AG04449 (cell line): ENCODE data around the gene ALOX15B.

Experiments
- CTCF ChIA-PET: fragments of 350-600 bp; formaldehyde crosslinking; extraction: SDS; loops from one replicate; lab custom pipeline; 2021; ENCODE audit warnings: antibody characterized with exemption; lab: Yijun Ruan, JAX
- POLR2A ChIA-PET: fragments of 400-600, 350-600 bp; formaldehyde crosslinking; extraction: SDS; loops from one replicate; lab custom pipeline; 2020; ENCODE audit warnings: antibody characterized with exemption, inconsistent platforms; lab: Yijun Ruan, JAX
- DNase-seq: peaks from one replicate; pipeline ENCODE4 v3.0.0-alpha.2; 2010; ENCODE audit warnings: low read depth, low spot score
- H3K4me3 ChIP-seq: 2 replicates; pipeline ENCODE4 v1.5.1; 2011; ENCODE audit warnings: low read depth, mild to moderate bottlenecking, control low read depth, low read length
- TF ChIP-seq, protein P1 (sequence below): IDR thresholded peaks from one replicate; pipeline ENCODE4 v1.5.1; 2011; ENCODE audit warnings: mild to moderate bottlenecking, moderate library complexity, low read length, control low read depth, inconsistent platforms; ENCODE audit not compliant: insufficient read depth; ENCODE audit errors: missing control alignments

The ALOX15B gene

DNA sequence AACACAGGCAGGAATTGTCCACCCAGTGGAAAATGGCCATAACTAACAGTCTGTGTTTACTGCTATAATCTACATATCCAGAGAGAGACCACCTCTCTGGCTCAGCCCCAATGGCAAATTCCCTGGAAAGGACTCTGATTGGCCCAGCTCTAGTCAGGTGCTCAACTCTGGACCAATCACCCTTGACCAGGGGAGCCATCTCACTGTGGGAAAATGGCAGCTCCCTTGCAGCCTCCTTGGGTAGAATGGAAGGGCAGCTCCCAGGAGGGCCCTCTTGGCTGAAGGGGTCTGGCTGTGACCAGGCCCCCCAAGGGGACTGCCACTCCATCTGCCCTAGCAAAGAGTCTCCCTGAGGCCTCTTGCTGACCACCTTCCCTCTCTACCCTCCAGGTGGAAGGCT is 3.1 kb downstream of the ALOX15B start:
- H3K4me3 ChIP-seq, result no peak overlapping the region
- TF ChIP-seq, protein P1, sequence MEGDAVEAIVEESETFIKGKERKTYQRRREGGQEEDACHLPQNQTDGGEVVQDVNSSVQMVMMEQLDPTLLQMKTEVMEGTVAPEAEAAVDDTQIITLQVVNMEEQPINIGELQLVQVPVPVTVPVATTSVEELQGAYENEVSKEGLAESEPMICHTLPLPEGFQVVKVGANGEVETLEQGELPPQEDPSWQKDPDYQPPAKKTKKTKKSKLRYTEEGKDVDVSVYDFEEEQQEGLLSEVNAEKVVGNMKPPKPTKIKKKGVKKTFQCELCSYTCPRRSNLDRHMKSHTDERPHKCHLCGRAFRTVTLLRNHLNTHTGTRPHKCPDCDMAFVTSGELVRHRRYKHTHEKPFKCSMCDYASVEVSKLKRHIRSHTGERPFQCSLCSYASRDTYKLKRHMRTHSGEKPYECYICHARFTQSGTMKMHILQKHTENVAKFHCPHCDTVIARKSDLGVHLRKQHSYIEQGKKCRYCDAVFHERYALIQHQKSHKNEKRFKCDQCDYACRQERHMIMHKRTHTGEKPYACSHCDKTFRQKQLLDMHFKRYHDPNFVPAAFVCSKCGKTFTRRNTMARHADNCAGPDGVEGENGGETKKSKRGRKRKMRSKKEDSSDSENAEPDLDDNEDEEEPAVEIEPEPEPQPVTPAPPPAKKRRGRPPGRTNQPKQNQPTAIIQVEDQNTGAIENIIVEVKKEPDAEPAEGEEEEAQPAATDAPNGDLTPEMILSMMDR, result no peak
- ChIA-PET POLR2A (interaction anchor here (1.1 kb wide), 1 partner anchor 126 kb away, joined by 5 read pairs; the partner anchor contains the start of gene RNF227), CTCF (interaction anchor here (0.8 to 13.7 kb wide), 49 partner anchors 9 to 996 kb away, joined by 3 to 155 read pairs (median 5); partner anchors contain the start of genes ALOXE3, CNTROB, GUCY2D and RNF227)
- DNase-seq, result no peak

DNA sequence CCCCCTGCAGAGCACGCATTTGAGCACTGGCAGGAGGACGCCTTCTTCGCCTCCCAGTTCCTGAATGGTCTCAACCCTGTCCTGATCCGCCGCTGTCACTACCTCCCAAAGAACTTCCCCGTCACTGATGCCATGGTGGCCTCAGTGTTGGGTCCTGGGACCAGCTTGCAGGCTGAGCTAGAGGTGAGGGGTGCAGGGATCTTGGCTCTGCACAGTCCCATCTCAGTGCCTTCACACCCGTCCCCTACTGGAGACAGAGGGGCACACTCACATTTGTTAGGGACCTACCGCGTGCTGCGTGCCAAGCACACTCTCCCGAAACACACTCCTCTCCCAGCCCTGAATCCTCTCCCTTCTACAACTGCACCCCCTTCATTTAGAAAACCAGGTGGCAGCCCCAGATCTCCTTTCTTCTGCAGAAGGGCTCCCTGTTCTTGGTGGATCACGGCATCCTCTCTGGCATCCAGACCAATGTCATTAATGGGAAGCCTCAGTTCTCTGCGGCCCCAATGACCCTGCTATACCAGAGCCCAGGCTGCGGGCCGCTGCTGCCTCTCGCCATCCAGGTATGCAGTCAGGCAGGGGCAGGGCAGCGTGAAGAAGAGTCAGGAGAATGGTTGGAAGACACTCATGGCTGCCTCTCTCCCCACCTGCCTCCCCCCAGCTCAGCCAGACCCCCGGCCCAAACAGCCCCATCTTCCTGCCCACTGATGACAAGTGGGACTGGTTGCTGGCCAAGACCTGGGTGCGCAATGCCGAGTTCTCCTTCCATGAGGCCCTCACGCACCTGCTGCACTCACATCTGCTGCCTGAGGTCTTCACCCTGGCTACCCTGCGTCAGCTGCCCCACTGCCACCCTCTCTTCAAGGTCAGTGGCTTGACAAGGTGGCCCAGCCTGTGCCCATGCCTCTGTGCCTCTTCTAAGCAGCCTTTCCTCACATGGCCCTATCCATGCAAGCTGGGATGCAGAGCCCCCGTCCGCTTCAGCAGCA is 6.3 kb downstream of the ALOX15B start:
- TF ChIP-seq, protein P1, result no peak
- DNase-seq, result no peak
- ChIA-PET POLR2A (no interaction called here), CTCF (interaction anchor here (4.1 to 13.7 kb wide), 2 partner anchors 14 to 55 kb away, joined by 17 to 155 read pairs; no protein-coding TSS in a partner anchor)
- H3K4me3 ChIP-seq, result no peak overlapping the region

- ChIA-PET CTCF (interaction anchor here (1.0 to 13.7 kb wide), 4 partner anchors 12 to 134 kb away, joined by 4 to 155 read pairs (median 12); no protein-coding TSS in a partner anchor), POLR2A (no interaction called here)
- TF ChIP-seq, protein P1, result no peak
- DNase-seq, result no peak
- no peak overlapping the region for H3K4me3 ChIP-seq
Observed at GRCh38 chr17:8046306-8046928, 7.6 kb downstream of the ALOX15B start.

- CTCF ChIA-PET, result interaction anchor here (0.6 to 13.7 kb wide), 8 partner anchors 12 to 185 kb away, joined by 3 to 155 read pairs (median 6); no protein-coding TSS in a partner anchor
- POLR2A ChIA-PET, result no interaction called here
- no peak overlapping the region for H3K4me3 ChIP-seq
- no peak for DNase-seq
- TF ChIP-seq, protein P1, result no peak
Observed at GRCh38 chr17:8046929-8047768, 8.3 kb downstream of the ALOX15B start.

DNA sequence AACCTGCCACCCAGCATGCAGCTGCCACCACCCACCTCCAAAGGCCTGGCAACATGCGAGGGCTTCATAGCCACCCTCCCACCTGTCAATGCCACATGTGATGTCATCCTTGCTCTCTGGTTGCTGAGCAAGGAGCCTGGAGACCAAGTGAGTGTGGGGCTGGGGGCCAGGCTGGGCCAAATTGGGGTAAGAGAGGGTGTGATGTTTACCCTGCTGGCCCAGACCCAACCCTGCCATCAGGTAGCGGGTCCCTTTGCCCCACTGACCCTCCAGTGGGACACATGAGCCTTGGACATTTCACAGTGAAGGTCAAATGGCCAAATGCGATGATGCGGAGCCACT is 8.9 kb downstream of the ALOX15B start:
- CTCF ChIA-PET, result interaction anchor here (0.6 to 13.7 kb wide), 6 partner anchors 11 to 185 kb away, joined by 3 to 155 read pairs (median 8); no protein-coding TSS in a partner anchor
- DNase-seq, result no peak
- POLR2A ChIA-PET, result no interaction called here
- TF ChIP-seq, protein P1, result no peak
- H3K4me3 ChIP-seq, result no peak overlapping the region
